Esophagus squamous epithelium (tissue), 5 donors: ENCODE measurements around the gene RASA1. TPM values are rescaled to one million over a fixed set of nuclear protein-coding genes. Genes with fewer than 3 reads are reported as not detected.

ENCODE experiments used
- DNase-seq: peaks from one replicate; lab custom pipeline; 2025; lab: John Stamatoyannopoulos, UW
- H3K27ac ChIP-seq, 4 donors: fragments of 200-600 bp; sonication (generic); one replicate each; pipeline ENCODE4 v1.5.1; 2016 to 2019; ENCODE audit warnings: mild to moderate bottlenecking in 1 of 4
- H3K27me3 ChIP-seq, 4 donors: fragments of 200-600 bp; sonication (generic); 1 replicate in 3 of 4; 2 replicates in 1 of 4; pipeline versions ENCODE4 v1.5.1 to v1.6.0; 2017 to 2021; ENCODE audit warnings: antibody characterized with exemption in 1 of 4
- H3K36me3 ChIP-seq, 3 donors: fragments of 200-600 bp; sonication (generic); one replicate each; pipeline ENCODE4 v1.5.1; 2016 to 2019
- H3K4me1 ChIP-seq, 3 donors: fragments of 200-600 bp; sonication (generic); one replicate each; pipeline ENCODE4 v1.5.1; 2017 to 2019
- H3K4me3 ChIP-seq, 4 donors: fragments of 200-600 bp; sonication (generic); 1 replicate in 3 of 4; 2 replicates in 1 of 4; pipeline ENCODE4 v1.5.1; 2016 to 2019; ENCODE audit warnings: mild to moderate bottlenecking in 2 of 4, moderate library complexity in 1 of 4
- H3K9me3 ChIP-seq, 3 donors: fragments of 200-600 bp; sonication (generic); one replicate each; pipeline ENCODE4 v1.5.1; 2016 to 2019
- POLR2A ChIP-seq, 4 donors: fragments of 450-650 bp; IDR thresholded peaks; one replicate each; pipeline ENCODE4 v1.6.1; 2017; ENCODE audit warnings: antibody characterized with exemption in 4 of 4, mild to moderate bottlenecking in 4 of 4, moderate library complexity in 3 of 4
- WGBS, 2 donors: methylation state at CpG; one replicate each; pipeline ENCODE4 v1.1.5; 2018; 5-methylcytosine and 5-hydroxymethylcytosine counted together
- intact Hi-C: fragments of 100-400 bp; cut with DNase I; formaldehyde crosslinking; loops from one replicate; pipeline ENCODE4 v1.15.0; 2022
- total RNA-seq, 4 donors: library from RNA; depleted of rRNA; stranded (reverse); fragments of >200 nt; gene quantifications; one replicate each; pipeline ENCODE4 v1.1.0, GENCODE V29; 2016
- TF ChIP-seq, protein P1 (sequence below), 6 experiments: fragments of 450-650 bp in 4 of 6; fragments of 200-600 bp in 2 of 6; sonication (generic) in 2 of 6; IDR thresholded peaks; one replicate each; pipeline ENCODE4 v1.5.1; 2016 to 2019; ENCODE audit warnings: antibody characterized with exemption in 6 of 6, mild to moderate bottlenecking in 4 of 6, moderate library complexity in 4 of 6
- donor health status: DM: yes; HTN: yes; CAD: no.

RASA1 gene
- total RNA-seq, 4 donors from 2014 or later, result 14.6 to 30.2 (median 26.5) TPM

DNA sequence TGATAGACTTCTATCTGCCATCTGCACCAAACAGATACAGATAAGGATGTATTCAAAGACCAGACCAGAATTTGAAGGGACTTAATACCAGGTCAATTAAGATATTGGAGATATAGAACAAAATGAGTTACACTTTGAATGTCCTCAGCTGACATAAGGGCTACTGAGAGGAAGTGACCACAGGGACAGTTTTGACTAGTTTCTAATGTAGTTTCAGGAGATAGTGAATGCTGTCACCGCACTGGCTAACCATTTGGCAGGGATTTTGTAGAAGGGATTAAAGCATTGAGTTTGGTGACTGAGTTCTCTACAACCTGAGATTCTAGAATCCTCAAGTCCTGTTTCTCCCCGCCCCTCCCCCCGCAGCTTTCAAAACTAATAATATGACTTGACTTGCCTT is 122.4 kb downstream of the RASA1 start:
- no peak for DNase-seq
- H3K4me3 ChIP-seq, result no peak overlapping the region
- H3K4me1 ChIP-seq, result no peaks in the 10 kb centered on the region
- peaks cover 6 to 100% (median 10%) of the 10 kb centered on the region in 3 donors for H3K36me3 ChIP-seq
- H3K27me3 ChIP-seq, result no peaks in the 10 kb centered on the region
- 86 to 92% methylated on average over 3 of the region's 3 CpGs for WGBS, 2 donors
- intact Hi-C loops, result no loop called here
- no peaks in the 10 kb centered on the region for H3K9me3 ChIP-seq
- no peak overlapping the region for H3K27ac ChIP-seq
- TF ChIP-seq POLR2A (IDR thresholded peaks at IDR 0.05), result no peak
- TF ChIP-seq, protein P1, sequence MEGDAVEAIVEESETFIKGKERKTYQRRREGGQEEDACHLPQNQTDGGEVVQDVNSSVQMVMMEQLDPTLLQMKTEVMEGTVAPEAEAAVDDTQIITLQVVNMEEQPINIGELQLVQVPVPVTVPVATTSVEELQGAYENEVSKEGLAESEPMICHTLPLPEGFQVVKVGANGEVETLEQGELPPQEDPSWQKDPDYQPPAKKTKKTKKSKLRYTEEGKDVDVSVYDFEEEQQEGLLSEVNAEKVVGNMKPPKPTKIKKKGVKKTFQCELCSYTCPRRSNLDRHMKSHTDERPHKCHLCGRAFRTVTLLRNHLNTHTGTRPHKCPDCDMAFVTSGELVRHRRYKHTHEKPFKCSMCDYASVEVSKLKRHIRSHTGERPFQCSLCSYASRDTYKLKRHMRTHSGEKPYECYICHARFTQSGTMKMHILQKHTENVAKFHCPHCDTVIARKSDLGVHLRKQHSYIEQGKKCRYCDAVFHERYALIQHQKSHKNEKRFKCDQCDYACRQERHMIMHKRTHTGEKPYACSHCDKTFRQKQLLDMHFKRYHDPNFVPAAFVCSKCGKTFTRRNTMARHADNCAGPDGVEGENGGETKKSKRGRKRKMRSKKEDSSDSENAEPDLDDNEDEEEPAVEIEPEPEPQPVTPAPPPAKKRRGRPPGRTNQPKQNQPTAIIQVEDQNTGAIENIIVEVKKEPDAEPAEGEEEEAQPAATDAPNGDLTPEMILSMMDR (IDR thresholded peaks at IDR 0.05), result no peak

DNA sequence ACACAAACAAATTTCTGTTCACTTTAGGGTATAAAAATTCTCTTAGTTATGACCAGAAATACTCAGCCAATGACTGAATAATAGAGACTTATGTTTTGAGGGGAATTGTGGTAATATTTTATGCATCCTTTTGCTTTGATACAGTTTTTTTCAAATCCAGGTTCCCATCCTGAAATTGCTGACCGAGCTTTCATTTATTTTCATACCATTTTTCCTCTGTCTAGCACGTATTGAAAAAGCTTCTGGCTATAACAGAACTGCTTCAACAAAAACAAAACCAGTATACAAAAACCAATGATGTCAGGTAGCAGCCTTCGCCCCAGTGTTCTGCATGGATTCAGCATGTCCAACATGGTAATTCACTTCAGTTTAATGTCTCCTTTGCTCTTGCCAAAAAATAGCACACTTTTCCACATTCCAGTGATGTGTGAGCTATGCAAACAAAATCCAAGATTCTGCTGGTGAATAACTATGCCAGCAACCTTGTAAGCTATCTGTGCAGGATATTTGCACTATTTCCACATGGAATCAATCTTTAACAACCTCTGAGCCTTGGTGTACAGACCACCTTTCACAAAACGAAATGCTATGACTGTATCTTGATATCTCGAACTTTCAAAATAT is 123.0 kb downstream of the RASA1 start:
- no peak overlapping the region for H3K27ac ChIP-seq
- WGBS, 2 donors, result 81 to 84% methylated on average over 5 of the region's 5 CpGs
- H3K27me3 ChIP-seq, result no peaks in the 10 kb centered on the region
- no peak overlapping the region for H3K4me3 ChIP-seq
- TF ChIP-seq, protein P1 (IDR thresholded peaks at IDR 0.05), result no peak
- TF ChIP-seq POLR2A (IDR thresholded peaks at IDR 0.05), result no peak
- DNase-seq, result no peak
- intact Hi-C loops, result no loop called here
- H3K4me1 ChIP-seq, result no peaks in the 10 kb centered on the region
- H3K36me3 ChIP-seq, result peaks cover 6 to 100% (median 14%) of the 10 kb centered on the region in 3 donors
- no peaks in the 10 kb centered on the region for H3K9me3 ChIP-seq

DNA sequence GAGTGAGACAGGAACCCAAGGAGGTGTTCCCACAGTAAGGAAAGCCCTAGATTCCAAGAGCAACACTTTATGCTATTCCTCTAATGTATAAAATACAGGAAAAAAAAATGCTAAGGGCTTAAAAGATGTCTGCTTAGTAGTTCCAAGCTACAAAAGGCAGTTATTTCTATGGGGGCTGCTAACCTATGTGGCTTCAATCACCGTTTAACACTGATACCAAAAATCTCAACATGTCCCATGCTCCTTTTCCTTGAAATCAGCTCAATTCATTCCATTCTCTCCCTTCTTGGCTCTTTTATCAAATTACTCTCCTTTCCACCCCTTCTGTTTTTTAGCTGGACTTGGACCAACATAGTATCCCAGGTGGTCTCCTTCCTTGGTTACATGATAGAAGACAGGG is 124.5 kb downstream of the RASA1 start:
- Histone ChIP-seq H3K27ac (no peak overlapping the region), H3K27me3 (no peaks in the 10 kb centered on the region), H3K36me3 (peaks cover 6 to 100% (median 22%) of the 10 kb centered on the region in 3 donors), H3K4me1 (no peaks in the 10 kb centered on the region), H3K4me3 (no peak overlapping the region), H3K9me3 (no peaks in the 10 kb centered on the region)
- intact Hi-C loops, result no loop called here
- WGBS, 2 donors, result 78 to 100% methylated on average over 1 of the region's 1 CpG
- TF ChIP-seq, protein P1 (IDR thresholded peaks at IDR 0.05), result no peak
- no peak for TF ChIP-seq POLR2A (IDR thresholded peaks at IDR 0.05)
- DNase-seq, result no peak

DNA sequence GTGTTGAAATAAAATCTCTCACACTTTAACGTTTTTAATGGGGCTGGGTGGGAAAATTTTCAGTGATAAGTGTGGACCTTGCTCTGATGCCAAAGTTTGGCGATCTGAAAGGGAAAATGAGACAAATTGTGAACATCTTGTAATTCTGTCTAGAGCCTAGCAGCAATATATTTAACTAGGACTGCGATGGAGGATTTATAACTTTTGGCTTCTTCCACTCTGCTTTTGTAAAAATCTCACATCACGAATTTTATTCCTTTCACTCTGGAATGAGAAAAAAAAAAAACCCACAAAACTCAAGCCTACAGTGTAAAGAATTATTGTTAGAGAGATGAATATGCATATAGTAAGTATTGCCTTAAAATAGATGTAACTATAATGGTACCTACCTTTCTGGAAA is 125.1 kb downstream of the RASA1 start:
- 78 to 84% methylated on average over 4 of the region's 4 CpGs for WGBS, 2 donors
- H3K4me3 ChIP-seq, result no peak overlapping the region
- no peaks in the 10 kb centered on the region for H3K27me3 ChIP-seq
- H3K36me3 ChIP-seq, result peaks cover 8 to 100% (median 22%) of the 10 kb centered on the region in 3 donors
- no peak for DNase-seq
- H3K9me3 ChIP-seq, result no peaks in the 10 kb centered on the region
- intact Hi-C loops, result no loop called here
- no peak overlapping the region for H3K27ac ChIP-seq
- no peak for TF ChIP-seq POLR2A (IDR thresholded peaks at IDR 0.05)
- TF ChIP-seq, protein P1 (IDR thresholded peaks at IDR 0.05), result no peak
- no peaks in the 10 kb centered on the region for H3K4me1 ChIP-seq

DNA sequence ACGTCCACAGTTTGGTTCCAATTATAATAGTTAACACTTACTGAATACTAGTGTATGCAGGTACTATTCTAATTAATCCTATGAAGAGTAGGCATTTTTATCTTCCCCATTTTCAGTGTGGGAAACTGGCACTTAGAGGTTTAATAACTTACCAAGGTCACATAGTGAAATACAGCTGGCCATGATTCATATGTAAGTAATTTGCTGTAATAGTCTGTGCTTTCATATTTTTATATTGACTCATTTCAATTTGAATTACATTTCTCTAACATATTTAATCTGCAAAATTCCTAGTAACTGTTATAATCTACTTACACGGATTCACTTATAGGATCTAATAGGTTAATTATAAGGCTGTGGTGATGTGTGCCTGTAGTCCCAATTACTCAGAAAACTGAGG is 125.6 kb downstream of the RASA1 start:
- no peak for DNase-seq
- Histone ChIP-seq H3K9me3 (no peaks in the 10 kb centered on the region), H3K27ac (no peak overlapping the region), H3K36me3 (peaks cover 13 to 100% (median 22%) of the 10 kb centered on the region in 3 donors), H3K27me3 (no peaks in the 10 kb centered on the region), H3K4me3 (no peak overlapping the region), H3K4me1 (no peaks in the 10 kb centered on the region)
- 48 to 72% methylated on average over 2 of the region's 2 CpGs for WGBS, 2 donors
- intact Hi-C loops, result no loop called here
- TF ChIP-seq, protein P1 (IDR thresholded peaks at IDR 0.05), result no peak
- no peak for TF ChIP-seq POLR2A (IDR thresholded peaks at IDR 0.05)
